ENCODE data around the gene TSPY4.
"Not testable (repeated sequence)": the region's sequence is repeated elsewhere in the genome, so short reads cannot be mapped to it uniquely, and the experiment has no call there.

TSPY4 gene

GRCh38 chrY:9337164-9337563 is at the start of gene TSPY4:
Gene TSPY4 (plus strand): TSS chrY:9337464. CDS start chrY:9337510, 46 bp downstream.
- not testable (repeated sequence) for DNase-seq

GRCh38 chrY:9320996-9321395 is 16.3 kb upstream of the TSPY4 start:
- DNase-seq, result no peak

- DNase-seq, result not testable (repeated sequence)
These were observed 20.2 kb downstream of the TSPY4 start, which contains the start of gene TSPY8 for GRCh38 chrY:9357497-9357896. Gene TSPY8 (plus strand): TSS chrY:9357797. CDS start chrY:9357843, 46 bp downstream.
